ENCODE data around the gene TDRD10.
"Not testable (repeated sequence)": the region's sequence is repeated elsewhere in the genome, so short reads cannot be mapped to it uniquely, and the experiment has no call there.

Gene TDRD10

GRCh38 chr1:154481053-154481452 is 21.0 kb upstream of the TDRD10 start:
- DNase-seq = no peak

DNA sequence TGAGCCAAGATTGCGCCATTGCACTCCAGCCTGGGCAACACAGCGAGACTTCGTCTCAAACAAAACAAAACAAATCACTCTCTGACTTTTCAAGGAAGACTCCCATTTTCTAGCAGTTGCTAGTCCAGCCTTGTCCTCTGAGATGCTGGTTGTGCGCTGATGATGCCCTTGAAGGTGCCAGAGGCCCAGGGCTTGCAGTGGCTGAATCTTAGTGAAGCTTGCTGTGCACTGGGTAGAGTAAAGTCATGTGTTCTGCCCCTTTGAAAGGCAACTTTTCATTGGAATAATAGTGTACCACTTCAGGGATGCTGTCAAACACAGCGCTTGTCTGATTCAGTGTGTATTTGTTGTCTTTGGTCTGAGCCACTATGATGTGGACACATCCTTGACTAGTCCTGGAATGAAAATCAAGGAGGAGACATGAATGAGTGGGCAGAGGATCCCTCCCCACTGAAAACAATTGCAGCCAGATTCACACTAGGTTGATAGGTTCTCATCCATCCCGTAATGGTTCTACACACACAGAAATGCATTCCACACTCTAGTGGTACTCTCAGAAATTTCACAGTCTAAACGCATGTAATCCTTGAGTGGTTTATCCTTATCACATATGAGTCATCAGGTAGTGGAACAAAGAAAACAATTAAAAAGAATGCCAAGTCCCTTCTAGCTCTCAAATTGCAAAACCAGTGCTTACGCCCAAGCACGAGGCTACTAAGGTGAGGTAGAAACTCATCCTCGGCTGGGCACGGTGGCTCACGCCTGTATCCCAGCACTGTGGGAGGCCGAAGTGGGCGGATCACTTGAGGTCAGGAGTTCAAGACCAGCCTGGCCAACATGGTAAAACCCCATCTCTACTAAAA is 17.8 kb upstream of the TDRD10 start:
- DNase-seq = no peak

- DNase-seq = no peak
These were observed 16.9 kb upstream of the TDRD10 start for GRCh38 chr1:154485106-154485505.

GRCh38 chr1:154485910-154486496 is 16.0 kb upstream of the TDRD10 start:
- DNase-seq = no peak

GRCh38 chr1:154486756-154487155 is 15.3 kb upstream of the TDRD10 start:
- DNase-seq = not testable (repeated sequence)

DNA sequence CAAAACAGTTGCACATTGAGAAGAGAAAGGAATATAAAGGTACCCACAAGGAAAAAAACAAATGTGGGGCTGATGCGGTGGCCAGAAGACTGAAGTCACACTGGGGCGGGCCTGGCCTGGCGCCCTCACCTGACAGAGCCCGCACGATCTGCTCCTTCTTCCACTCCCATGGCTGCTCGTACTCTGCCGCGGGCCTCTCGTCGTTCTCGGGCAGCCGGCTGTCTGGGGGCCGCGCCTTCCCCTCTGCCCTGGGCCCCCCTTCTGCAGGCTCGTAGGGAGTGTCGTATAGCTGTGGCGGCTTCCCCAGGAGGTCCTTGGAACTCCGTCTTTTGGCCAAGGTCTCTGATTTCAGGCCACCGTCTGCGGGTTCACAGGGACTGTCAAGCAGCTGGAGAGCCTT is 13.1 kb upstream of the TDRD10 start:
- no peak for DNase-seq

DNA sequence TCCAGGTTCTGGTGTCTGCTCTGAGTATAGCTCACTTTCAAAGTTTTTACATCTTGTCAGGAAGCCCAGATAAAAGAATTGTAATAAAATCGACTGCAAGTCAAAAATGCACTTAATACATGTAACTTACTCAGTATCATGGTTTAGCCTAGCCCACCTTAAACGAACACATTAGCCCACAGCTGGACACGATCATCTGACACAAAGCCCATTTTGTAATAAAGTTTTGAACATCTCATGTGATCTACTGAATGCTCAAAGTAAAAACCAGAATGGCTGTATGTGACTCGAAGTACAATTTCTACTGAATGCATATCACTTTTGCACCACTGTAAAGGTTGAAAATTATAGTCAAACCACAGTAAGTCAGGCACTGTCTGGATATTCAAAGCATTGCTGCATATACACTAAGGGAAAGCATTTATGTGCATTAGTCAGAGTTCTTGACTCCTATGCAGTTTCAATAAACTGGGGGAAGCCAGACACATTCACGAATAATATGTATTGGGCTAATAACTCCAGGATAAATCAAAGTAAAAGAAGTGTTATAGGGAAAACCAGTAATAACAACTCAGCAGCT is 12.2 kb upstream of the TDRD10 start:
- no peak for DNase-seq

DNA sequence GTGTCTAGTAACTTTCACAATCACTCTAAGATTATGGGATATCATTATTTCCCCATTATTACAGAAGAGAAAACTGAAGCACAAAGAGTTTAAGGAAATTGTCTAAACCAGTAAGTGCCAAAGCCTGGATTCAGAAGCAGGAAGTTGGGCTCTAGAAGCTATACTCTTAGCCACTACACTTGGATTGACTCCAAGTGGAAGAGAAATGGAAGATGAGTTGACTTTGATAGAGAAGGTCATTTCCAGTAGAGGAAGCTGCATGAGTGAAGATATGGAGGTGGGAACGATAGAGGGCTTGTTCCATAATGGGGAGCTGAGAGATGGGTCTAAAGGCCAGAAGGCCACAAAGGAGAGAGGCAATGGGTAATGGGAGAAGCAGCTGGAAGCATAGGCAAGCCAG is 11.7 kb upstream of the TDRD10 start:
- no peak for DNase-seq

DNA sequence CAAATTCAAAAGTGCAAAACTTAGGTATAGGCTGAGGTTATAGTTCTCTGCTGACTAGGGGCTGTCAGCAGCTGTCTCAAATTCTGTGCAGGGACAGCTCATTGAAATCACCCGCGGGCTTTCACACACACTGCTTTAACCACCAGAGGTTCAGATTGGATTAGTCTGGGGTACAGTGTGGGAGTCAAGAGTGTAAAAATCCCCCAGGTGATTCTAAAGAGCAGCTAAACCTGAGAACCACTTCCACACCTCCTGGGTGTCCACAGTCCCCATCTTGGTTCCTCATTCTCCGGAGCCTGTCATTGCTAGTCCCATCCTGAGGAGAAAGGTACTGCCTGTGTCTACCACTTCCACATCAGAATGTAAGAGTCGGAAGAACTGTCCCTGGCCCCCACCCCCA is 9.9 kb upstream of the TDRD10 start:
- DNase-seq = no peak

GRCh38 chr1:154493276-154493675 is 8.7 kb upstream of the TDRD10 start:
- DNase-seq = no peak

GRCh38 chr1:154495496-154496273 is 6.3 kb upstream of the TDRD10 start:
- DNase-seq = no peak

DNA sequence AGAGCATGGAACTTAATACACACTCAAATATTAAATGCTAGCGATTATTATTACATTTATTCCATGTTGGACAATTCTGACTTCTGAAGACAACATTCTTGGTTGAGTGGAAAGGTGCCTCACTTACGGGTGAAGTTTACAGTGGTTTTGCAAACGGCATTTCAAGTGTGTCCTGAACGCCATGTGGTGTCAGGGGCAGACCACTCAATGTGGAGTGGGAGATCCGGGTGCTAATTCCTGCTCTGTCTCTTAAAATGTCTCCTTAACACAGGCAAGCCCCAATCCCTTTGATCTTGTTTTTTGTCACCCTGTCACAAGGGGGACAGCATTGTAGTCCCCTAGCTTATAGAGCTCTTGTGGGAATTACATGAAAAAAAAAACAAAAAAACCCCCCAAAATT is 5.6 kb upstream of the TDRD10 start:
- no peak for DNase-seq

DNA sequence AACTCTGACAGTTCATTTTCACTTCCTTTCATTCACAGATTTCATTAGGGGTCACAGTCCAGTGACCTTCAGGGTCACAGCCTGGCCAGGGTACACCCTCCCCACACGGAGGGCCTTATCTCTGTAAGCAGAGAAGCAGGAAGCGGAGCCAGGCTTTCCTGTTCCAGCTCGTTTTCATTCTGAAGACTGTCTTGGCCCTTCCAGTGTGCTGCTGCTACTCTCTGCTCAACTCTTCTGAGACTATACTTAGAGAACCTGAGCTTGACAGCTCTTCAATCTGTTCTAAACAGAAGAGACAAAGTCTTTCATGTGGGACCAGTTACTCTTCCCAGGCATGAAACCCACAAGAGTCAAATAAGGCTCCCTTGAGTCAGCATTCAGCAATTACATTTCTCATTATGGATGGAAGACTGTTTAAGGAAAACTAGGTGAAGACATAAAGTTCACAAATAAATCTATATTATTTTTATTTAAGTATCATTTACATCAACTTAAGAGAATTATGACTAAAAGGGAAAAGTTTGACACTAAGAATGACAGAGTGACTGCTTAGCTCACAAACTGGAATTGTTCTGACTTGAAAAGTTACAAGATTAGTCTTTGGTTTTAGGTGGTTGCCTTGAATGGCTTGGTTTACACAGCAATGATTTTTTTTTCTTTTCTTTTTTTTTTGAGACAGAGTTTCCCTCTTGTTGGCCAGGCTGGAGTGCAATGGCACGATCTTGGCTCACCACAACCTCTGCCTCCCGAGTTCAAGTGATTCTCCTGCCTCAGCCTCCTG is 4.8 kb upstream of the TDRD10 start:
- no peak for DNase-seq

DNA sequence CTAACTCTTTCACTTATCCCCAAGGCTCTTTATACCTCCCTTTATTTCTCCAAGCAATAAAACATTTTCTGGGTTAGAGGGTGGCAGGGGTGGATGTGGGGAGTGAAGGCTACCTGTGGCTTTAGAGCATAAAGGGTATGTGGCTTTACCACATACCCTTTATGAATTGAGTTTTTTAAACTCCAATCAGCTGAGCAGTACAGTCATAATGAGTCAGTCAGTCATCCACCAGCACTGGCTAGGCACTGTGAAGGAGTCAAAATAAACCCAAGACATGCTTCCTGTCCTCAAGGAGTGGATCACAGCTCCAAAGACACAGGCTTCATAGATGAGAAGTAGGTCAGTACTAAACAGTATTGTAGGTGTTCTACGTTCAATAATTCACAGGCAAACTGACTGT is 2.6 kb upstream of the TDRD10 start:
- no peak for DNase-seq

DNA sequence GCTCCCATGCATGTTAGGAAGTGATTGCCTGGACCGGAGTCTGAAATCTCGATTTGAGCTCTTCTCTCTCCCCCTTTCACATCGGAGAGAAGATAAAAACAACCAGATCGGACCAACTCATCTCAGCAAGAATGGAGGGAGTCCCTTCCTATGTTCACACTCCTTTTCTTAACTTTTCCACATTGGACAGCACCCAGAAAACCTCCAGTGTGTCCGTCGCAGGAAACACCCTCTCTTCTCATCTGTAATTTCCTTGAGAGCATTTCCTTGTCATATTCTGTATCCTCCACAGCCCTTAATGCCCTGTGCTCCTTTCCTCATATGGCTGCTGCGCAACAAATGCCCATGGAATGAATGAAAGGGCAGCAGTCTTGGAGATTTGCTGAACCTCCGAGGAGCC is 1.5 kb upstream of the TDRD10 start:
- no peak for DNase-seq

DNA sequence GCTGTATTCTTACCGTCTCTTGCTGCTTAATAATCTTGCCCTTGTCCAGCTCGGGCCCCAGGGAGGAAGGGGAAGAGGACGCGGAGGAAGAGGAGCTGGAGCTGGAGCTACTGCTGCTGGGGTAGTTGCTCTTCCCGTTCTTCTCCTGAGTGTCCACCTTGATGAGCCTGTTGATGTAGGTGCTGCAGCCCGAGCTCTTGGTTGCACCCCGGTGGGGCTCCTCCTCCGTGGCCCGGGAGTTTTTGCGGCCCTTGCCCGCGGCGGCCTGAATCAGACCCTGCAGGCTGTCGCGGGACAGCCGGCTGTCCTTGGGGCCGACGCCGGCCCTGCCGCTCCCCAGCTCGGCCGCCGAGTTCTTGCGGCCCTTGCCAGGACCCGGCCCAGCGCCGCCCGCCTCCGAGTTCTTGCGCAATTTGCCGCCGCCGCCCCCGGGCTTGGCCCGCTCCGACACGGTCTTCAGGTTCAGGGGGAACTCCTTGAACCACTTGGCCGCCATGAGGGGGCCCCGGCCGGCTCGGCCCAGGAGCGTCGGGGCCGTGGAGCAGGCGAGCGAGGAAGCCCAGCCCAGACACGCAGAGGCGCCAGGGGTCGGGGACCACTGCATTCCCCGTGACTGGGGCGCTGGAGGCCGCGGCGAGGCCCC is 475 bp upstream of the TDRD10 start:
- no peak for DNase-seq

GRCh38 chr1:154502744-154503115 is 711 bp downstream of the TDRD10 start:
- DNase-seq = no peak

- no peak for DNase-seq
These were observed 1.9 kb downstream of the TDRD10 start for GRCh38 chr1:154503898-154504297.

- DNase-seq = no peak
These were observed 10.7 kb downstream of the TDRD10 start for GRCh38 chr1:154512760-154513159.

DNA sequence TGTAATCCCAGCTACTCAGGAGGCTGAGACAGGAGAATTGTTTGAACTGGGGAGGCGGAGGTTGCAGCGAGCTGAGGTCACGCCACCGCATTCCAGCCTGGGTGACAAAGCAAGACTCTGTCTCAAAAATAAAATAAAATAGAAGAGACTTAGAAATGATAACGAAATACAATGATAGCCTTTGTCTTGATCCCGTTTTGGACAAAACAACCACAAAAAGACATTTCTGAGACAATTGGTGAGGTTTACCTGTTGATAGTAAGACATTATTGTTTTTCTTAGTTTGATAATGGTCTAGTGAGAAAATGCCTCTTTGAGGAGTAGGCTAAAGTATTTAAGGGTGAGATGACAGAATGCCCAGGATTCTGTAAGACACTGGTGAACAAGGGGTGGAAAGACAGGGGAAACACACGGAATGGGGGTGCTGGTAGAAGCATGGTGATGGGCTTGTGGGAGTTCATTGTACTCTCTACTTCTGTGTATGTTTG is 12.1 kb downstream of the TDRD10 start:
- DNase-seq = no peak

GRCh38 chr1:154517661-154518060 is 15.6 kb downstream of the TDRD10 start:
- DNase-seq = no peak

GRCh38 chr1:154519591-154519991 is 17.6 kb downstream of the TDRD10 start:
- DNase-seq = no peak
